DMS153 (cell line): ENCODE data around the gene AGBL1.

Source experiments
- DNase-seq: peaks from one replicate; lab custom pipeline; 2025; lab: John Stamatoyannopoulos, UW

AGBL1 gene

DNA sequence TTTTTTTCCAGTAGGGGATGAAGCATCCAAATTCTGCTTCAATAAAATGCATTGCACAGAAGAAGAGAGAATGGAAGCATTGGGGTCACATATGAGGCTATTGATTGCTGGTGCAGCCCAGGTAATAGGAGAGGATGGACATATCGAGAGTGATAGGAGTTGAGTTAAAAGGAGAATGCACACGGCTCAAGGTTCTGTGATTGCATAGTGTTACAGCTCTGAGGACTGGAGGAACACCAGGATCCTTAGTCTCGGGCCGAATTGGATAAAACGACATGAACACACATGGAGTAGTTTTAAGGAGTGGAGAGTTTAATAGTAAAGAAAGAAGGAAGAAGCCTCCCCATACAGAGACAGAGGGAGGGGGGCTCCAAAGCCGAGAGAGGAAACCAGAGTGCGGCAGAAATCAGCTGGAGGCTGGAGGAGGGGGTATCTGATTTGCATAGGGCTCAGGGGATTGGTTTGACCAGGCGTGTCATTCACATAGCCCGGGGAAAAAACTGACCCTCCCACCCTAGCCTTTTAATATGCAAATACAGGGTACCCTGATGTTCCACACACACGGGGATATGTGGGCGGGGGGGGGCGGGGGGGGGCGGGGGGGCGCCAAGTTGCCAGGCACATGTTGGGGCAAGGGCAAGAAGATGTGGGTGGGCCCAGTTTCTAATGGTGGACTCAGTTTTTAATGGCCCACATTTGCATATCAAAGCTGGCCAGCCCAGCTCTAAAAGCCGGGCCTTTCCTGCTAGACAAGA, 156.9 kb downstream of the AGBL1 start:
- DNase-seq, result no peak

DNA sequence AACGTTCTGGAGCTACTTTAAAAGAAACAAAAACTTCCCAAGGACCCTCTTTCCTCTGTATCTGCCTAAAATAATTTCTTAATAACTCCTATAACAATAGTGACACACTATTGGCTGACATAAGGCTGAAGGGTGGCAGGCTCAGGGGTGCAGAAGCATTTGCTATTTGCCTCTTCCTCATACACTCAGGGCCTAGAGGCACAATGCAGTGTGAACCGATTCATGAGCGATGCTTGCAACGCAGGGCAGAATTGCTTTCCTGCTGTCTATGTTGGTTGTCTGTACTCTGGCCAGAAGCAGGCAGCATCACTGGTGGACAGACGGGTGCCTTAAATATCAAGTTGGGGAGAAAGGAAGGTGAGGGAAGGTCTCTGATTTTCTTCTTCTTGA, 157.4 kb downstream of the AGBL1 start:
- DNase-seq, result no peak

DNA sequence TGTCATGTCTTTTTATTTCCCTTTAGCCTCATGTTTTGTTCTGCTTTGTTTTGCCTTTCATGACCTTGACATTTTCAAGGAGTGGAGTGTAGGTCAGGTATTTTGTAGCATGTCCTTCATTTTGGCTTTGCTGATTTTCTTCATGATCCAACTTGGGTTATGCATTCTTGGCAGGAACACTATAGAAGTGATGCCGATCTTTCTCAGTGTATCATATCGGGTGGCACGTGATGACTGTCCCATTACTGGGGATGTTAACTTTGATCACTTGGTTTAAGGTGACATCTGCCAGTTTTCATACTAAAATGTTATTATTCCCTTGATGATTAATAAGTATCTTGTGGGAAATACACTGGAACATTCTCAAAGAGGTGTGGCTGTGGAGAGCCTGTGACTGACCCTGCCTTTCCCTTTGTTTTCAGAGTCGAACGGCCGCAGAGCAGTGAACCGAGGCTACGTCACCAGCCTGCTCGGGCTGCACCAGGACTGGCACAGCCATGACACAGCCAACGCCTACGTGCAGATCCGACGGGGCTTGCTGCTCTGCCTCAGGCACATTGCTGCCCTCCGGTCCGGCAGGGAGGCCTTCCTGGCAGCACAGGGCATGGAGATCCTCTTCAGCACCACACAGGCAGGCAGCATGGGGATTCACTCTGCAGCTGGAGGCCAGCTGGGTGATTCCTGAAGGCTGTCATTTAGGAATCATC, 167.7 kb downstream of the AGBL1 start:
- DNase-seq, result no peak

- DNase-seq, result no peak
Measured at GRCh38 chr15:86255247-86255646, 175.6 kb downstream of the AGBL1 start.

DNA sequence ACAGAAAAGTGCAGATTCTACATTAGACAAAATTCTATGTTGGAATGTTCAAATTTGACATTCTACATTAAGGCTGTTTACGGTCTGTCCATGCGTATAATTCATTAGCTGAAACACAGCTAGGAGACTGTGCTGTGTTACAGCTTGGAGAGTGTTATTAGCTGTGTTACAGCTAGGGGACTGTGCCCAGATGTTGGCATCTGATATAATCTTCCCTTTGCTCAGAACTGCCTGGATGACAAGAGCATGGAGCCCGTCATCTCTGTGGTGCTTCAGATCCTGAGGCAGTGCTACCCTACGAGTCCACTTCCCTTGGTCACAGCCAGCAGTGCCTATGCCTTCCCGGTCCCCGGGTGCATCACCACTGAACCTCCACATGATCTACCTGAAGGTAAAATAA, 177.0 kb downstream of the AGBL1 start:
- no peak for DNase-seq

GRCh38 chr15:86259589-86259988, 179.9 kb downstream of the AGBL1 start:
- no peak for DNase-seq

DNA sequence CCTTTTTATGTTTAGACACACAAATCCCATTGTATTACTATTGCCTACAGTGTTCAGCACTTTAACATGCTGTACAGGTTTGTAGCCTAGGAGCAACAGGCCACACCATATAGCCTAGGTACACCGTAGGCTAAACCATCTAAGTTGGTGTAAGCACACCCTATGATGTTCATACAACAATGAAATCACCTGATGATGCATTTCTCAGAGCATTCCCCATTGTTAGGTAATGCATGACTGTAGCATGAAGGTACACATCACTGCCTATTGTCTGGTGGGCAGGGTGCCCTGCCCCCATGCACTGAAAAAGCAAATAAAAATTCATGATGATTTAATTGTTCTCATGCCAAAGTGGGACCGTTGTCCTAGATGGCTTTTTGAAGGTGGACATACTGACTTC, 183.6 kb downstream of the AGBL1 start:
- no peak for DNase-seq

DNA sequence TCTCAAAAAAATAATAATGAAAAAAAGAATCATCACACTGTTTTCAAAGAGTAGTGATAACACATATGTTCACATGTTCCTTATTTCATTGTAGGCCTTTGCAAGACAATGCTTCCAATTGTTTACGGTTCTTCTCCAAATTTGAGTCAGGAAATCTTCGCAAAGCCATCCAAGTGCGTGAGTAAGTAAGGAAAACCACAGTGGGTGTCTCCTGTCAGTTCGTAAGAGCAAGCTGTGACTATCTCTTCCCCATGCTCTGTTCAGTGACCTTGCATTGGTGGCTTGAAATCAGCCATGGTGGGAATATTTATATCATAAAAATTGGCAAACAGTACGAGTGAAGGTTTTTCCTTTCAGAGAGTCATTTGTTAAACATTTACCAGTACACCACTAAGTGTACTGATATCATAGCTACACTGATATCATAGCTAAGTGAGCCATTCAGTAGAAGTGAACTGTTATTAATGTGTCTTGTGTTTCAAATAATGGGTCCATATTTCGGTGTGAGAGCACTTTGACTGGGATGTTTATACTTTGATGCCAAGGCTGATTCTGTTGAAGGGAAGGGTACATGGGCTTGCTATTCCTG, 187.3 kb downstream of the AGBL1 start:
- DNase-seq, result no peak

- DNase-seq, result no peak
Measured at GRCh38 chr15:86267892-86268291, 188.2 kb downstream of the AGBL1 start.

DNA sequence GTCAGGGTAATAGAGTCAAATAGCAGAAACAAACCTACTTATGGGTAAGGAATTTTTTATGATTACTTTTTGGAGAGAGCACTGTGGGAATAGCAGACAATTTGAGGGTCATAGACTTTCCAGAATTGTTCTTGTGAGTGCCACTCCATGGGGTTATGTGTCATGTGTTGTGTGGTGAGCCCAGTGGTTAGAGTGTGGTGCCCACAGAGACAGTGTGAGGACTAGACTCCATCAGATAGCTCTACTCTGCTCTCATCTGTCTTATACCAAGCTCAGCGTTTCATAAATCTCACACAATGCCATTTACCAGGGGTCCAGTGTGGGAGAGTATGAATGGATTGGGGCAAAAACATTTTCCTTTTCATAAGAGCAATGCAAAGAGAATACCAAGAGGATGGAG, 188.9 kb downstream of the AGBL1 start:
- DNase-seq, result no peak

DNA sequence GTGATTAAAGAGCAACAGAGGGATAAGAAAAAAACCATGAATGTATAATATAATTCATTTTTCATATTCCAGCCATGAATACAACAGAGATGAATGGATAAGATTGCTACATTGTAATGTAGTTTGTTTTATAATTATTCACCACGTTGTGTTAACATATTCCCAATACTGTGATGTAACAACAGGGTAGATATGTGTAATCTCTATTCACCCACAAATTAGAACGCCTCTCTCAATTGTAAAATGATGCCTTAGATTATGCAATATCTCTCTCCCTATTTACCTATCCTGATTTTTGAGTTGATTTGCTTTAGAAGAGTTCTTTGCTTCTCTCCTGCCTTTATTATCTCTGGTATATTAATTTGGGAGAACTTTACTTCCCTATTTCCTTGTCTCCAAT, 193.6 kb downstream of the AGBL1 start:
- DNase-seq, result no peak

GRCh38 chr15:86275361-86275760, 195.7 kb downstream of the AGBL1 start:
- no peak for DNase-seq

DNA sequence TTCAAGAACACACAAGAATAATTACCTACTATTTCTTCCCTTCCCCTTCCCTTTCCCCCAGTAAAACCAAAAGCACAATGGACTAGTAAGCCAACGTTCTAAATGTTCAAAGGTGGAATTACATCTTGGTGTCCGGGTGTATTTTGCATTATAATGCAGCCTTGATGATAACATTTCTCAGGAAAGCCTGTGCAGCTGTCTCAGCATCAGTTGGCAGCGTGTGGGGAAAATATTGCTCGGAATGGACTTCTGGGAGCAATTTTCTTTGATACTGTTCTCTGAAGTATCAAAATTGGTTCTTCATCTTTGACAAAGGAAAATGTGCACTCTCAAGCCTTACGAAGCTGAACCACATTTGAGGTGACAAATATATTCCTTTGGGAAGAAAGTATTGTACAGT, 198.9 kb downstream of the AGBL1 start:
- DNase-seq, result no peak

DNA sequence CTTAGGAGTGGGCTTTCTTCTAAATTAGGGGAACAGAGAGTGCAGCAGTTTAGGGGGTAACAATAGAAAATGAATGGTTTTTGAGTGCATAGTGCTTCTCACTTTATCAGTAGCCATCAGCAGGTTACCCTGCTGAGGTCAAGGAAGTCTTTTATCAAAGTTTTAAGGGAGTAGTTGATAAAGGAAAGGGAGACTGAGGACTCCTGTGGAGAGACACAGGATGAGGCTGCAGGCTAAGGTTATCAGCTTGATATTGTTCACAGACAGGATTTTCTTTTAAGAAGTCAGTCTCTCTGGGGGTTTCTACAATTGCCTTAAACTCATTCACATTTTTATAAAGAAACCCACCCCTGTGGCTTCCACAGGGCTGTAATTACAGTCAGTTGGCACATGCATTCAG, 205.0 kb downstream of the AGBL1 start:
- no peak for DNase-seq

GRCh38 chr15:86295511-86295910, 215.8 kb downstream of the AGBL1 start:
- no peak for DNase-seq

GRCh38 chr15:86296769-86297168, 217.1 kb downstream of the AGBL1 start:
- DNase-seq, result no peak

- DNase-seq, result no peak
Measured at GRCh38 chr15:86300390-86301125, 220.9 kb downstream of the AGBL1 start.

DNA sequence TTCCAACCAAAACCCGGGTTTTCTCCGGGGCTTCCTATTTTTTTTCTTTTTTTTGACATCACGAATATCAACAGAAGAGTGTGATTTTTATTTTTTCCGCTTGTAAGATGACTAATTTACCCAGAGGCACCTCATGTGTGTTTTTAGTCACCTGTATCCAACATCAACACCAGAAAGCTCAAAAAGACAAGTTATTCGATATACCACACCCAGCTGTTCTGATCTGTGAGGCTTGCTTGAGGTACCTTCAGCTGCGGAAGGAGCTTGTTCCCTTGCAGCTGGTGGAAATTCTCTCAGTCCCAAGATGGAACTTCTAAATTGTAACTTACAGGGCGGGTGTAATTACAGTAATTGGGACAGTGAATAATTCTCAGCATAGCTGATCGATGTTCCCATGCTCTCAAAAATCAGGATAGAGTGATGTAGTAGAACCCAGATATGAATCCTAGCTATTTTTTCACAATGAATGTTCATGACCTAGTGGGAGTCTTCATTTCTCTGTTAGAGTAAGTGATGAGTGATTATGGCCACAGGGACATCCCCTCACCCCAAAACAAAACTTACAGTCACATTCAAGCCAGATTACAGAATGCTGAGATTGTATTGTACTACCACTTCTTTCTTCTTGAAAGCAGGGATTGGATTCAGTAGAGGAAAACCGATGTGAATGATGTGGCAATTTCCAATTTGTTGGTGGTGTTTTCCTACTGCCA, 232.1 kb downstream of the AGBL1 start:
- DNase-seq, result no peak

GRCh38 chr15:86312486-86312885, 232.8 kb downstream of the AGBL1 start:
- no peak for DNase-seq

DNA sequence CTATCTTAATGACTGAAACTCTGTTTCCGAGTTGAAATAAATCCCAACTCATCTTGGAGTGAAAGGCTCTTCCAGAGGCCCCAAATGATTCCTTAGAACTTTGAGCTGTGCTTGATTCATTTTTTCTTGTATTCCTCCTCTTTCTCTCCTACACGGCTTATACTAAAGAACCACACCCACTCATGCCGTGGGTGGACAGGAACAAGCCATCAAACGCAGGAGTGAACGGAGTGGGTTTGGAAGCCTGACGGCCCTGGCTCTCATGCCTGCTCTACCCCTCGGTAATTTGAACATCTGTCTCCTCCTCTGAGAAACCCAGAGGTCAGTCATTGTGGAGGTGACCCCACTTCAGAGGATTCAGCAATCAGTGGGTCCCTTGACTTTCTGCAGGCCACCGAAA, 236.5 kb downstream of the AGBL1 start:
- DNase-seq, result no peak

GRCh38 chr15:86316726-86317383, 237.2 kb downstream of the AGBL1 start:
- DNase-seq, result peak; percentile 18

DNA sequence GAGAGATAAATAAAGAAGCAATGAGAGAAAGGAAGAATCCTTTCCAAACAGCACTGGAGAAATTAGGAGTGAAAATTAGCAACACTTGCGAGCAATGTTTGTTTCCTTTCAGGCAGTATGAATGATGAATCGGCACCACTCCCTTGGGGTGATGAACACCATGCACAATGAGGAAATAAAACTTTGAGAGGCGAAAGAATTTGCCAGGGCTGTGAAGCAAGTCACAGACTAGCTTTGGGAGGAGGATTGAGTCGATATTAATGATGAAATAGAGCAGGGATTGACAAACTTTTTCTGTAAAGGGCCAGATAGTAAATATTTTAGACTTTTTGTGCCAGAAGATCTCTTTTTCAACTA, 237.7 kb downstream of the AGBL1 start:
- no peak for DNase-seq
